Measurements from ENCODE around the gene ABLIM3. TPM values are rescaled to one million over a fixed set of nuclear protein-coding genes. Genes with fewer than 3 reads are reported as not detected.

The ABLIM3 gene
- total and polyA plus RNA-seq, 9 of the 15 experiments (the other 6 are each of a cell fraction or from before 2014, with no cell fraction given) = 0.03 to 0.38 (median 0.11) TPM

GRCh38 chr5:149182241-149182640 lies 40.9 kb downstream of the ABLIM3 start (continued):
- TF ChIP-seq CREB5 (CRISPR knock-in tag; IDR thresholded peaks at IDR 0.05) = no peak
- no peak for TF ChIP-seq SRSF7 (optimal IDR thresholded peaks at IDR 0.05; ENCODE audit: low read depth, low read length)
- TF ChIP-seq, protein P1, sequence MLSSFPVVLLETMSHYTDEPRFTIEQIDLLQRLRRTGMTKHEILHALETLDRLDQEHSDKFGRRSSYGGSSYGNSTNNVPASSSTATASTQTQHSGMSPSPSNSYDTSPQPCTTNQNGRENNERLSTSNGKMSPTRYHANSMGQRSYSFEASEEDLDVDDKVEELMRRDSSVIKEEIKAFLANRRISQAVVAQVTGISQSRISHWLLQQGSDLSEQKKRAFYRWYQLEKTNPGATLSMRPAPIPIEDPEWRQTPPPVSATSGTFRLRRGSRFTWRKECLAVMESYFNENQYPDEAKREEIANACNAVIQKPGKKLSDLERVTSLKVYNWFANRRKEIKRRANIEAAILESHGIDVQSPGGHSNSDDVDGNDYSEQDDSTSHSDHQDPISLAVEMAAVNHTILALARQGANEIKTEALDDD (IDR thresholded peaks at IDR 0.05) = no peak

GRCh38 chr5:149185067-149185466 lies 43.8 kb downstream of the ABLIM3 start:
- ATAC-seq (no peak), FAIRE-seq (no peak), DNase-seq (ENCODE audit: extremely low read depth in 1 of 4, low spot score in 3 of 4) (no peak)
- Histone ChIP-seq H3K9me3 (replicated peaks; ENCODE audit: control insufficient read depth, insufficient read depth, low read depth, low read length) (no peaks in the 10 kb centered on the region), H3K27me3 (ENCODE audit: control insufficient read depth in 2 of 2, insufficient read depth in 2 of 2, low read length in 2 of 2) (peaks cover 4 to 7% of the 10 kb centered on the region in 2 experiments; a peak in 2 of 5 replicates), H3K4me1 (replicated peaks in 1 of 2; ENCODE audit: control insufficient read depth in 2 of 2, insufficient read depth in 2 of 2, low read length in 2 of 2) (no peaks in the 10 kb centered on the region; a peak in 1 of 5 replicates), H3K79me2 (ENCODE audit: control insufficient read depth, insufficient read depth, low read length) (no peaks in the 10 kb centered on the region), H3K9ac (ENCODE audit: insufficient read depth in 1 of 2, low read depth in 2 of 2, low read length in 2 of 2) (no peak overlapping the region), H4K20me1 (replicated peaks; ENCODE audit: control insufficient read depth, insufficient read depth, low read length) (no peaks in the 10 kb centered on the region), H3K9me1 (ENCODE audit: control insufficient read depth, insufficient read depth, low read length) (no peaks in the 10 kb centered on the region), H3K4me3 (no peak overlapping the region), H3K27ac (ENCODE audit: extremely low read depth, low read depth, low read length) (no peak overlapping the region), H2AFZ (ENCODE audit: low read depth, low read length) (no peak overlapping the region), H3K36me3 (ENCODE audit: control insufficient read depth, insufficient read depth, low read length) (no peaks in the 10 kb centered on the region), H3K4me2 (ENCODE audit: insufficient read depth, low read length) (no peak overlapping the region)
- intact Hi-C loops (cut with micrococcal nuclease) (no loop called here), in situ Hi-C loops (cut with MboI) (no loop called here)
- no peak for TF ChIP-seq FOSL1 (tag; conservative IDR thresholded peaks at IDR 0.05)
- TF ChIP-seq, protein P2, sequence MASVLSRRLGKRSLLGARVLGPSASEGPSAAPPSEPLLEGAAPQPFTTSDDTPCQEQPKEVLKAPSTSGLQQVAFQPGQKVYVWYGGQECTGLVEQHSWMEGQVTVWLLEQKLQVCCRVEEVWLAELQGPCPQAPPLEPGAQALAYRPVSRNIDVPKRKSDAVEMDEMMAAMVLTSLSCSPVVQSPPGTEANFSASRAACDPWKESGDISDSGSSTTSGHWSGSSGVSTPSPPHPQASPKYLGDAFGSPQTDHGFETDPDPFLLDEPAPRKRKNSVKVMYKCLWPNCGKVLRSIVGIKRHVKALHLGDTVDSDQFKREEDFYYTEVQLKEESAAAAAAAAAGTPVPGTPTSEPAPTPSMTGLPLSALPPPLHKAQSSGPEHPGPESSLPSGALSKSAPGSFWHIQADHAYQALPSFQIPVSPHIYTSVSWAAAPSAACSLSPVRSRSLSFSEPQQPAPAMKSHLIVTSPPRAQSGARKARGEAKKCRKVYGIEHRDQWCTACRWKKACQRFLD (CRISPR knock-in tag; IDR thresholded peaks at IDR 0.05) = no peak
- no peak for TF ChIP-seq ZNF324 (CRISPR knock-in tag; IDR thresholded peaks at IDR 0.05)
- no peak for TF ChIP-seq HBP1 (CRISPR knock-in tag; IDR thresholded peaks at IDR 0.05)
- TF ChIP-seq IRF9 (tag; IDR thresholded peaks at IDR 0.05) = no peak
- no peak for TF ChIP-seq POLR2G (IDR thresholded peaks at IDR 0.05; ENCODE audit: low read depth, low read length)
- POLR2A ChIA-PET = no interaction called here
- WGBS (ENCODE audit: insufficient coverage, low coverage, missing lambda C conversion rate) = 2% methylated on average over 3 of the region's 3 CpGs
- CTCF ChIA-PET (ENCODE audit: low intra/inter-chr PET ratio) = no interaction called here
- no TSS peak for BruUV-seq (replicated peaks)

Measured in K562 (cell line).